D721Med (cell line): Measurements from ENCODE around the gene RPS6KA2.

Source experiments
- DNase-seq: peaks from one replicate; pipeline ENCODE4 v3.0.0; 2011; ENCODE audit warnings: low spot score; ENCODE audit not compliant: insufficient read length
- FAIRE-seq: peaks from 2 replicates; lab custom pipeline; 2011; peaks lifted over from hg19 to GRCh38; lab: Jason Lieb, UNC
- CTCF ChIP-seq: IDR thresholded peaks from 2 replicates; pipeline ENCODE4 v1.5.1; 2012; ENCODE audit warnings: mild to moderate bottlenecking, control low read depth; ENCODE audit not compliant: insufficient read depth; ENCODE audit errors: missing control alignments

The RPS6KA2 gene

DNA sequence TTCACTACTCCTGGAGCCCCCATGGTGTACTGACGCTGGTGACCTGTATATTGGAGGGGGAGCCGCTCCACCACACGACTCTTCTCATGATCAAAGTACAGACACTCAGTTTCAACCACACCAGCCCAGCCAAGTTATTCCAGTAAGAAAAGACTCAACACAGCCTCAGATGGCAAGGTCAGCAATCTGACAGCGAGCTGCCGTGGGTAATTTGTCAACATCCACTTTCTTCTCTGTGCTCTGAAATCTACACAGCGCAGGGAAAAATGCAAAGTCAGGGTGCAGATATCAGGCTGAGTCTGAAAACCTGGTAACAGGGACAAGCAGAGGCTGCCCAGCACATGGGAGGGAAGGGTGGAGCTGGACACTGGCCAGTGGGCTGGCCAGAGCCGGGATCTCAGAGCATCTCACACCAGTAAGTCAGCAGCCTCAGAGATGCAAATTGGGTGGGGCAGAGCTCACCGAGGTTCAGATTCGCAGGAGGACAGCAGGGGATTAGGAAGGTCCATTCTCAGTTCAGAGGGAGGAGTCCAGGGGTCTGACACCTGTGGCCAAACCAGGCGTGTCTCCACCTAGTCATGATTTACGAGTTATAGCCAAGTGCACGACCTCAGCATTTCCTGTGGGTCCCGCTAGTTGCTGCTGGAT is 44.5 kb upstream of the RPS6KA2 start:
- no peak for TF ChIP-seq CTCF
- DNase-seq (no peak), FAIRE-seq (no peak)

- FAIRE-seq (no peak), DNase-seq (no peak)
- no peak for TF ChIP-seq CTCF
Observed at GRCh38 chr6:166670894-166671293, 43.8 kb upstream of the RPS6KA2 start.

GRCh38 chr6:166670013-166670412 is 43.0 kb upstream of the RPS6KA2 start:
- no peak for TF ChIP-seq CTCF
- DNase-seq (no peak), FAIRE-seq (no peak)

DNA sequence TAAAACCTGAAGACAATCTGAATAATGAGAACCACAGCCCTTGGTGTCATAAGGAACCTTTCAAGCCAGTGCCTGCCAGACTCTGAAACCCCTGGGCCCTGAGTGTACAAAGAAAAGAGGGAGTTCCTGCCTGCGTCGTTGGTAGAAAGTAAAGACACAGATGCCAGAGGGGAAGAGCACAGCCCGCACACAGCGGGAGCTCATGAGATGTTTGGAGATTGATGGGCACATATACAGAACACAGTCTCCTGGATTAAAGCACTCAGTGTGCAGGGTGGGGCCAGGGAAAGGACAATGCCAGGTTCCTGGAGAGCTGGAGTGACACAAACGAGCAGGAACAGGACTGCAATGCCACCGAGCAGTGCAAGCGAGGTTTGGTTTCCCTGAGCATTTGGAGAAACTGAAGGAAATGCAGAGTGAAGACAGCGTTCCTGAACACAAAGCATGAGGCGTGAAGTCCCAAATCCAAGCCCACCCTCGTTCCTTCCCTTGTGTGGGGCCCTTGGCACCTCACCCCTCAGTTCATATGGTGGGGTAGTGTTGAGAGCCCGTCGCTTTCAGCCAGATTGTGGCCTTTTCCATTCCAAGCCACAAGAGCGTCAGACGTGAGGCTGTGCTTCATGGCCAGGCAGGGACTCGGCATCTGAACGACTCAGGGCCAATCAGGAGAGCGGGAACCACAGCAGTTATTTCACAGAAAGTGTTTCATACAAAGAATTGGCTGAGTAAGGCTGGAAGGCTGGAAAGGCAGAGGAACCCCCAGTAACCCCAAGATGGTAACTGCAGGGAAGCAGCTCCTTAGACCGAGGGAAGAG is 41.0 kb upstream of the RPS6KA2 start:
- TF ChIP-seq CTCF, result no peak
- DNase-seq (no peak), FAIRE-seq (no peak)

GRCh38 chr6:166664135-166664534 is 37.1 kb upstream of the RPS6KA2 start:
- TF ChIP-seq CTCF, result no peak
- no peak for DNase-seq
- FAIRE-seq, result no peak

- DNase-seq (no peak), FAIRE-seq (no peak)
- no peak for TF ChIP-seq CTCF
Observed at GRCh38 chr6:166663568-166663967, 36.5 kb upstream of the RPS6KA2 start.

- no peak for DNase-seq
- TF ChIP-seq CTCF, result no peak
- no peak for FAIRE-seq
Observed at GRCh38 chr6:166662690-166663089, 35.6 kb upstream of the RPS6KA2 start.
